OCI-LY1 (cell line): ENCODE data around the gene GRIN2A.

Experiments
- CTCF ChIP-seq: fragments of 200-600 bp; sonication (generic), shearing (Covaris generic); IDR thresholded peaks from 2 replicates; pipeline ENCODE4 v1.5.1; 2017; ENCODE audit warnings: mild to moderate bottlenecking, antibody characterized with exemption, low read length, moderate library complexity, mixed read lengths
- EZH2 ChIP-seq: fragments of 200-600 bp; sonication (generic), shearing (Covaris generic); IDR thresholded peaks from 2 replicates; pipeline ENCODE4 v1.8.0; 2017; ENCODE audit warnings: borderline replicate concordance, mixed run types, mild to moderate bottlenecking, antibody characterized with exemption, low read length, moderate library complexity, mixed read lengths

DNA sequence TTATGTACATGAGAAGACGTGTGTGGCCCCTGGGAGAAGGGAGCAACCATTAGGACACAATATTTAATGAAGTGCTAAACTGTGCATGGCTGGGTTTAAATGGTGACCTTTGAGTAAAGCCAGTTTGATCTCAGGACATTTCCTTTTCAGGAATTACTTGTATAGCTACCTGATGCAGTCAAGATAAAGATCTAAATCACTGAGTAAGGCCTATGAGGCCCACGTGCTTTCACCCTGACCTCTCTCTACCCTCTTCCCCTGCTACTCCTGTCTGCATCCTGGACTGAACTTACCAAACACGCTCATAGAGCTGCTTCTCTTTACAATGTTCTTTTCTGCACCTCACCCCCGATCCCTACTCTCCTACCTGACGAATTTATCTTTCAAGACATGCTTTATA lies 98.9 kb downstream of the GRIN2A start:
- no peak for TF ChIP-seq CTCF
- TF ChIP-seq EZH2: no peak
